ENCODE measurements around the gene SCFD1.
"Not testable (repeated sequence)": the region's sequence is repeated elsewhere in the genome, so short reads cannot be mapped to it uniquely, and the experiment has no call there.

SCFD1 gene

DNA sequence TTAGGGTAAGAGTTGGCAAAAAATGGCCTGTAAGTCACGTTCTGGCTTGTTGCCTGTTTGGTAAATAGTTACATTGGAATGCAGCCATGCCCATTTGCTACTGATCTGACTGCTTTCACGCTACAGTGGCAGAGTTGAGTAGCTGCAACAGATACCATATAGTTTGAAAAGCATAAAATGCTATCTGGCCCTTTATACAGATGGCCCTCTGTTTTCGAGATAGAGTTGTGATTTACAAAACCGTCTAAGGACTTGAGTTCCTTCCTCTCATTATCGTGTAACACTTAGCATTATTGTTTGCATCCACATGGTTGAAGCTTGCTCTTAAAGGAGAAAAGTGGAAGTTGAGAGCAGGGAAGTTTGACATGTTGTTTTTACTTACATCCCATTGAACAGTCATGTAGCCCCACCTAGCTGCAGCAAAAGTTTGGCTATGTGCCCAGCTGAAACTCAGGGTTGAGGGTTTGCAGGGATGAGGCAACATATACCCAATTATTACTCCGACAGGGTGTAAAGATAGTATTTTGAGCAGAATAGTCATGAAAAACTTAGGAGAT lies 11.3 kb upstream of the SCFD1 start:
- DNase-seq (ENCODE audit: low spot score): no peak

DNA sequence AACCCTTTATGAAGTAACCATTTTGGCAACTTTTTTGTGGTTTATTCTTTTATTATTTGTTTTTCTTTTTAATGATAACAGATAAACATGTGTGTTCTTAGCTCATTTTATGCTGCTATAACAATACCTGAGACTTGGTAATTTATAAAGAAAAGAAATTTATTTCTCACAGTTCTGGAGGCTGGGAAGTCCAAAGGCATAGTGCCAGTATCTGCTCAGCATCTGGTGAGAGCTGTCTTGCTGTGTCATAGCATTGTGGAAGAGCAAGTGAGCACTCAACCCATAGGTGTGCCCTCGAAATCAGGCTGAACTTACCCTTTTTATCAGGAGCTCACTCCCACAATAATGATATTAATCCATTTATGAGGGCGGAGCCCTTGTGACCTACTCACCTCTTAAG lies 8.0 kb upstream of the SCFD1 start:
- no peak for DNase-seq (ENCODE audit: low spot score)

DNA sequence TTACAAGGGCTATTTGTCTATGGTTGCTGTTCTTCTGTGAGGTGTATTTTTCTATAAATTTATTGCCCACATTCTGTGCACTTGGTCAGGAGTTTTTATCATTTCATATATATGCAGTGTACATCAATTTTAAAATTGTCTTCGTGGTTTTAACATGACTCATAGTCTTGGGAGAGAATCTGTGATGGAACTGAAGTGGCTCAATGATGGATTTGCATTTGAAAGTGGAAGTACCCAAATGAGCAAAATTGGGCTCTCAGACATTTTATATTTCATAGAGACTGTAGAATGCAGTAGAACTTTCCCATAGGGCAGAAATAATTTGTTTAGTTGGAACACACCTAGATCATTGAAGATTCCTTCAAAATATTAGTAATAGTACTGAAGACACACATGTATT lies 1.9 kb upstream of the SCFD1 start:
- DNase-seq (ENCODE audit: low spot score): no peak

DNA sequence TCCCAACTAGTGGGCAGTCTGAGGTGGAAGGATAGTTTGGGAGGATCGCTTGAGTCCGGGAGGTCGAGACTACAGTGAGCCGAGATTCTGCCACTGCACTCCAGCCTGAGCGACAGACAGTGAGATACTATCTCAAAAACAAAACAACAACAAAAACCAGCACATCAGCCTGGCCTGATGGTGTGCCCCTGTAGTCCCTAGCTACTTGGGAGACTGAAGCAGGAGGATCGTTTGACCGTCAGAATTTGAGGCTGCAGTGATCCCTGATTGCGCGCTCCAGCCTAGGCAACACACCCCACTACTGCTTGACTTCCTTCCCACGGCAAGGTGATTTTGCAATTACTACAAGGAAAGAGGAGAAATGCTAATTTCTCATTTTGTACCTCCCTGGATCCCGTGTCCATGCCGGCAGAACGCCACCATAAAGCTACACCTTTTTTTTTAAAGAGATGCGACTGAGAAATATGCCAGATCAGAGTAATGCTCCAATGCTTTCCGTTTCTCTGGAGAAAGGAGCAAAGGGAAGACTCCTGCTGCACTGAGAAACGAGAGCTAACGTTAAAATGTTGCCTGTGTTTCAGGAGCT lies 672 bp upstream of the SCFD1 start:
- DNase-seq (ENCODE audit: low spot score): peak; percentile 50

DNA sequence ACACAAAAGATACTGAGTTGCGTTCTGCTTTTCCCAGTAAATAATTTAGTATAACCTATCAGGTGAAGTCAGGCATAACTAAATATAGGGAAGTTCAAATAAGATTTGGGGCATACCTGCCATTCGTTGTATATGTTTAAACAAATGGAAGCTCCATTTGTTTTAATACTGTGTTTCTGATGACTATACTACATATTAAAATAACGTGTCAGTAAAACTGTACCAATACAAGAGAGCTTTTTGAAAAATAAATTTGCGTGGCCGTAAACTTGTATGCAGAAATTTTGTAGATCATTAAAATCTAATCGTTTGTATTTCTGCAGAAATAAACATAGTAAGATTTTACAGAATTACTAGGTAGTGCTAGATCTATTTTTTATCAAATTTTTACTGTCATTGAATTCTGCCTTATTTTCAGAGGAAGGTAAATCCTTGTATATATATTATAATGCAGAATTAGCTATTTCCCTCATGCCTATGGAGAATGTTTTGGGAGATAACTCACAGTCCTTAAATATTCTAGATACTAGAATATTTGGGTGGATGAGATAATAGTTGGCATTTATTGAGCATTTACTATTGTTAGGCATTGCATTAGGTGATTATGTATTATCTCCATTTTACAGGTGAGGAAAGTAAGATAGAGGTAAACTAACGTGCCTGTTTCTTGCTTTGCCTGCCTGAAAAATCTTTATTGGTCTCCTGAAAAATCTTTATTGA lies 1.5 kb downstream of the SCFD1 start:
- DNase-seq (ENCODE audit: low spot score): no peak

DNA sequence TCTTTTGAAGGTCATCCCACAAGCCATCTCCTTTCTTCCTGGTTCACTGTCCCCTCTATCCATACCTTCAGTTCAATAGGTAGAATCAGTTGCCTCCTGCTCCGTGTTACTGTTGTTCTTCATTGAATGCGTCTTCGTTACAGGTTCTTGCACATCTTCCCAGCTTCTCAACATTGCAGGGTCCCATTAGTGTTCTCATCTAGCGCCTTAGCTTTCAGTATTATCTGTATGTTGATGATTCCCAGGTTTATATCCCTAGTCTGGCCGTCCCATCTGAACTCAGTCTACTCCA lies 2.0 kb downstream of the SCFD1 start:
- no peak for DNase-seq (ENCODE audit: low spot score)

DNA sequence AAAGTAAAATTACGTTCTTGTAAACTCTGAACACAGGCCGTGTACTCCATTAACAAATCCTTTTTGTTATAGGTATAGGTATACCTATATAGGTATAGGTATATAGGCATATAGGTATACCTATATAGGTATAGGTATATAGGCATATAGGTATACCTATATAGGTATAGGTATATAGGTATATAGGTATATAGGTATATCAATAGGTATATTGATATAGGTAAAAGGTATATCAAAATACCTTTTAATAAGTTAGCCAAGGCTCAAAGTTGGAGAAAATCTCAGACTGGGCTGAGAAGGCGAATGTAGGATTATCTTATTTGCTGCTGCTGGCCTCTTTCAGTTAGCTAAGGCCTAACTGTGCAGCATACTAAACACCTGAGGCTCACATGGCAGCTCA lies 3.4 kb downstream of the SCFD1 start:
- no peak for DNase-seq (ENCODE audit: low spot score)

DNA sequence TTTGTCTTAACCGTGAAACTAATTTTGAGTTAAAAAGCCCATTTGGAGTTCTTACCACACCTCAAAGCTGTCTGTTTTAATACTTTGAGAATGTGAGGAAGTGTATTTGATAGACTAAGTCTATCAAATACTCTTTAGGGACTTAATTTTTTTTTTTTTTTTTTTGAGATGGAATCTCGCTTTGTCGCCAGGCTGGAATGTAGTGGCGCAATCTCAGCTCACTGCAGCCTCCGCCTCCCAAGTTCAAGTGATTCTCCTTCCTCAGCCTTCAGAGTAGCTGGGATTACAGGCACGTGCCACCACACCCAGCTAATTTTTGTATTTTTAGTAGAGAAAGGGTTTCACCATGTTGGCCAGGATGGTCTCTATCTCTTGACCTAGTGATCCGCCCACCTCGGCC lies 7.3 kb downstream of the SCFD1 start:
- not testable (repeated sequence) for DNase-seq (ENCODE audit: low spot score)

DNA sequence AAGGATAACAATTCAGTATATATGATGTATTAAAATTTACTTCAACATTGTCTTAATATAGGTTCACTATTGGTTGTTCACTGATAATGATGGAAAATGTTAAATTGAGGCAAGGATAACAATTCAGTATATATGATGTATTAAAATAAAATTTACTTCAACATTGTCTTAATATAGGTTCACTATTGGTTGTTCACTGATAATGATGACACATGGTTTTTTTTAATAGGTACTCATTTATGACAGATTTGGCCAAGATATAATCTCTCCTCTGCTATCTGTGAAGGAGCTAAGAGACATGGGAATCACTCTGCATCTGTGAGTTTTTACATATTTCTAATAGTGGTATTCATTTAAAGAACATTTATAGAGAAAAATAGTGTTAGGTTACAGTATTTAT lies 8.1 kb downstream of the SCFD1 start:
- DNase-seq (ENCODE audit: low spot score): no peak

DNA sequence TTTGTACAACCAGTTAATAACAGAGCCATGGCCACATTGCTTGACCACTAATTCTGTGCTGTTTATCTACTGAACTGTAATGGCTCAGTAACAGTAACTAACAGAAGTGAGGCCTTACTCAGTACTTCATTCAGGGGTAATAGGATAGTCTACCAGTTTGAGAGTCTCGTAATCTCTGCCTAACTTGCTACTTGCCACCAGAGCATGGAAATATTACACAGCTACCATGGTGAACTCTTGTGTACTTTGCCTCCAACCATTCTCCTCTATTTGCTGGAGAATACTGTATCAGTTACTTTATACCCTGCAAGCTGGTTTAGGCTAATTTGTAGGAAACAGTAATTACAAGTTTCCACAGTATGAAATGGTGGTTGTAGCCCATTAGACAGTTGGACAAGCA lies 10.6 kb downstream of the SCFD1 start:
- DNase-seq (ENCODE audit: low spot score): no peak

DNA sequence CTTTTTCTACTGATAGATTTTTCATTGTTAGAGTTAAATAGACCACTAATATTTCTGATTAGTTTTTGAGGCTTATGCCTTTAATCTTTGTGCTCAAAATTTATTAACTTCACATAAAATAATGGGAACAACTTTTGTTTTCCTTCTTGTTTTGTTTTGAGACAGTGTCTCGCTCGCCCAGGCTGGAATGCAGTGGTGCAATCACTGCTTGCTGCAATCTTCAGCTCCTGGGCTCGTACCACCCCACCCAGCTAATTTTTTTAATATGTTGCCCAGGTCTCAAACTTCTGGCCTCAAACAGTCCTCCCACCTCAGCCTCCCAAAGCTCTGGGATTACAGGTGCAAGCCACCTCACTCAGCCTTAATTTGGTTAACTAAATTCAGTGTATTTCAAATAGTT lies 16.8 kb downstream of the SCFD1 start:
- no peak for DNase-seq (ENCODE audit: low spot score)

DNA sequence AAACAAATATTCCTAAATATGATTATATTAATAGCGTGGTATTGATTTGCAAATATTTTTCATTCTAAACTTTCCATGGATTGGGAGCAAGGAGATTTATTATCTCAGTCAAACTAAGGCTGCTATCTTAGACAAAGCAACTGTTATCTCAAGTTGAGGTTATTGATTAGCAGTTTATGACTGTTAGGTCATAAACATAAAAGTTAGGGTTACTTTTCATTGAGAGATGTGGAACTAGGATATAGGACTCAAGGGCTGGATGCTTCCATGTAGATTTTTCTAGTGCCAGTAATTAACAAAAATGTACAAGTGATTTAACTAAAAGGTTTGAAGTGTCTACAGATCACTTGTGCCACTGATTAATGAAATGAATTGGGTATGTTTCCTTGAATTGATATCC lies 19.1 kb downstream of the SCFD1 start:
- DNase-seq (ENCODE audit: low spot score): no peak

DNA sequence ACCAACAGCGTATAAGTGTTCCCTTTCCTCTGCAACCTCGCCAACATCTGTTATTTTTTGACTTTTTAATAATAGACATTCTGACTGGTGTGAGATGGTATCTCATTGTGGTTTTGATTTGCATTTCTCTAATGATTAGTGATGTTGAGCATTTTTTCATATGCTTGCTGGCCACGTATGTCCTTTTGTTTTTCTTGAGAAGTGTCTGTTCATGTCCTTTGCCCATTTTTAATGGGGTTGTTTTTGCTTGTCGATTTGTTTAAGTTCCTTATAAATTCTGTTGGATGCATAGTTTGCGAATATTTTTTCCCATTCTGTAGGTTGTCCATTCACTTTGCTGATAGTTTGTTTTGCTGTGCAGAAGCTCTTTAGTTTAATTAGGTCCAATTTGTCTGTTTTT lies 22.3 kb downstream of the SCFD1 start:
- not testable (repeated sequence) for DNase-seq (ENCODE audit: low spot score)

DNA sequence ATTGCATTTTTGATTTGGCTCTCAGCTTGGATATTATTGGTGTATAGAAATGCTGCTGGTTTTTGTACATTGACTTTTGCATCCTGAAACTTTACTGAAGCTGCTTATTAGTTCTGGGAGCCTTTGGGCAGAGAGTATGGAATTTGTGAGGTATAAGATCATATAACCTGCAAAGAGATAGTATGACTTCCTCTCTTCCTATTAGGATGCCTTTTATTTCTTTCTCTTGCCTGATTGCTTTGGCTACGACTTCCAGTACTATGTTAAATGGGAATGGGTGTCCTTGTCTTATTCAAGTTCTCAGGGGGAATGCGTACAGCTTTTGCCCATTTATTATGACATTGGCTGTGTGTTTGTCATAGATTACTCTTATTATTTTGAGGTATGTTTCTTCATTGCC lies 23.5 kb downstream of the SCFD1 start:
- DNase-seq (ENCODE audit: low spot score): no peak

DNA sequence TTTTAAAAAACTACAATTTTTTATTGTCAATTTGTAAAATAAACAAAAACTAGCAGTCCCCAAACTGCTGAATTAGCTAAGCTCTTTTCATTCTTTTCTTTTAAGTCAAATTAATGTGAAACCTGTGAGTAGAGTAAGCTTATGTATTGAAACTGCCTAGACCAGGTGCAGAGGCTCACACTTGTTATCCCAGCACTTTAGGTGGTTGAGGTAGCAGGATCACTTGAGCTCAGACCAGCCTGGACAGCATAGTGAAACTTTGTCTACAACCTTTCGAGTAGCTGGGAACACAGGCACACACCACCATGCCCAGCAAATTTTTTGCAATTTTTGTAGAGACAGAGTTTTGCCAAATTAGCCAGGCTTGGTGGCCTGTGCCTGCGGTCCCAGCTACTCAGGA lies 26.4 kb downstream of the SCFD1 start:
- DNase-seq (ENCODE audit: low spot score): no peak

DNA sequence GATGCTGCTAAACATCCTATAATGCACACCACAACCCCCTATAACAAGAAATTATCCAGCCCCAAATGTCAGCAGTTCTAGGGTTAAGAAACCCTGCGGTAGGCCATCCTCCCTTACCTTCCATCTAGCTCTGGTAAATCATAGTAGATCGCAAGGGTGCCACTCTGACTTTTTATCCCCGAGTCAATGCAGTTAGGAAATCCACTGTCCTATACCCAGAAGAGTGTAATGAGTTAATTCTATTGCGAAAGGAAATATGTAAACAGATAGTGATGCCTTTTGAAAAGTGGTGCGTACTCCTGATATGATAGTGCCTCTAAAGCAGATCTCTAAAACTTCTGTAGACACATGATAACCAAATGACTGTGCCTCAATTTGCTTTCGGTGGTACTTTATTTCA lies 29.8 kb downstream of the SCFD1 start:
- no peak for DNase-seq (ENCODE audit: low spot score)

DNA sequence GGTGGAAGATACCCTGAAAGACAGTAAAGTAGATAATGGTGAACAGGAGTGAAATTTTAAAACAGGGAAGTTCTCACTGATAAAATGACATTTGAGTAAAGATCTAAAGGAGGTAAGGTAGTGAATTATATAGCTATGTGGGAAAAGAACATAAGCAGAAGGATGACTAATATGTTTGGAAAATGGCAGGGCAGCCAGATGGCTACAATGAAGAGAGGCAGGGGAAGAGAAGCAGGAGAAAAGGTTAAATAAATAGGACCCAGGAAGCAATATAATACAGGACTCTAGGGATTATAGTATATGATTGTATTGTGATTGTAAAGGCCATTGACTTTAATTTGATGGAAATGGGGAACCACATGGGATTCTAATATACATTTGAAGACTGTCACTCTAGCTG lies 33.0 kb downstream of the SCFD1 start:
- DNase-seq (ENCODE audit: low spot score): no peak

DNA sequence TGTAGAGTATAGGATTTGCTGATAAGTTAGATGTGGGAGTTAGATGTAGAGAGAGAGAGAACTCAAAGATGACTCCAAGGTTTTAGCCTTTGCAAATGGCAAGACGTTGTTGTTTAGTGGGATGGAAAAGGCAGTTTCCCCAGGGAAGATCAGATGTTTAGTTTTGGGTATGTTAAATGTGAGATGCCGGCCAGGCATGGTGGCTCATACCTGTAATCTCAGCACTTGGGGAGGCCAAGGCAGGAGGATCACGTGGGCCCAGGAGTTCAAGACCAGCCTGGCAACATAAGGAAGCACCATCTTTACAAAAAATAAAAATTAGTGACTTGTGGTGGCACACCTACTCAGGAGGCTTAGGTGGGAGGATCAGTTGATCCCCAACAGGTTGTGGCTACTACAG lies 33.5 kb downstream of the SCFD1 start:
- no peak for DNase-seq (ENCODE audit: low spot score)

DNA sequence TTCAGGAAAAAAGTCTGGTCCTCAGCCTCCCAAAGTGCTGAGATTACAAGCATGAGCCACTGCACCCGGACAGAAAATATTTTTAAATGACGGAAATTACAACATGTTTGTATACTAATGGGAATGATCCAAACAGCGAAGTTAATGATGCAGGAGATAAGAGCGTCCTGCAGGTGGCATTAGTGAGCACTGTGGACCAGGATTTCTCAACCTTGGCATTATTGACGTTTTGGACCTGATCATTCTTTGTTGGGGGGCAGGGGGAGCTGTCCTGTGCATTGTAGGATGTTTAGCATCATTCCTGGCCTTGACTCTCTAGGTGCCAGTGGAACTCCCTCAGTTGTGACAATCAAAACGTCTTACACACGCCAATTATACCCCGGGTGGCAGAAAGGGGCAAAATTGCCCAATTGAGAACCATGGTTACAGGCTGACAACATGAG lies 34.1 kb downstream of the SCFD1 start:
- no peak for DNase-seq (ENCODE audit: low spot score)

DNA sequence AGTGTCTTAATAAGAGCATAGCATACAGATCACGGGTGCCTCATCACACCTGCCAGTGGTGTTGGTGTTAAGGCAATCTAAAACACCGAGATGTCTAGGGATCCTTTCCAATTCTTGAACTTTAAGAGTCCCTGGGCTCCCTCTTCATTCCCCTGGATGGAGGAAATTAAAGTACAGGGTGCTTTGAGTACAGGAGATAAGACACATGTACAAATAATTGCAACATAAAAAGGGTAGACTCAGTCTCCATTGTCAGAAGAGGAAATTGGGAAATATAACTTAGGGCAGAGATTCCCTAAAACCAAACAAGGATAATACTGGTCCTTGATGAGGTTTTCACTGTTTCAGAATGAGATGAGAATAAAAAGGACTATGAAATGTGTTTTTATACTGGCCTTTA lies 34.9 kb downstream of the SCFD1 start:
- no peak for DNase-seq (ENCODE audit: low spot score)

DNA sequence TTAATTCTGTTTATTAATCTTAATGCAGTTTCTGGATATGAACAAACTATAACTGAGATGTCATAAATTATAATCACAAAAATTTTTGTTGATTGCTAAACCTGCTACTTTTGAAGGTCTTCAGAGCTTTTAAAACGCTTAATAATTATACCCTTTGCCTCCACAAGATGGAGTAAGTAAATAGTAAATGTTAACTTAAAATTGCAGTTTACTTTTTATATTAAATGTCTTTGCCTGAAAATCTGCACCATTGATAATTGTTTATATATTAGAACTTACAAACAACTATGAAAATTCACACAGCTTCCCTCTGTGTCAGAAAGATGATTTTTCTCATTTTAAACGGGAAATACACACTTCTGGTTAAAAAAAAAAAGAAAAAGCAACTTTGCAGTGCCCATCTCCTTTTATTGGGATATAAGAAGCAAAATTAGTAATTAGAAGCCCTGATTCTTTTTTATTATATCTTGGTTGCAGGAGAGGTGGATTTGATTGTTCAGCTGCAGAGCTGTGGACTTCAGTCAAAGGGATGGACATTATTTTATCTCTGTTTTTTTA lies 35.6 kb downstream of the SCFD1 start:
- DNase-seq (ENCODE audit: low spot score): no peak

DNA sequence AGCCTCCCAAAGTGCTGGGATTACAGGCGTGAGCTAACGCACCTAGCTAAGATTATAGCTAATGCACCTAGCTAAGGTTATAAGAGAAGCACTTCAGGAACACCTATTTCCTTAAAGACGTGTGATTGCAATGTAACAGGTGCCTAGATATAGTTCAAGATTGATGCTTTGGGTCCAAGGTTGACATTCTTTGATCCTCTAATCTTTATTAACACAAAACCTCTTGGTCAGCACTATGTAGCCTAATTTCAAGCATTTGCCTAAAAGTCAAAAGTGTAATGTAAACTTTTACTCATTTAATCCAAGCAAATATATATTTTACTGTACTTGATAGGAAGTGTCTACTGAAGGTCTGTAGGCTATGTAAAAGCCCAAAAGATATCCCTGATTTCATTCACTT lies 36.5 kb downstream of the SCFD1 start:
- DNase-seq (ENCODE audit: low spot score): no peak

DNA sequence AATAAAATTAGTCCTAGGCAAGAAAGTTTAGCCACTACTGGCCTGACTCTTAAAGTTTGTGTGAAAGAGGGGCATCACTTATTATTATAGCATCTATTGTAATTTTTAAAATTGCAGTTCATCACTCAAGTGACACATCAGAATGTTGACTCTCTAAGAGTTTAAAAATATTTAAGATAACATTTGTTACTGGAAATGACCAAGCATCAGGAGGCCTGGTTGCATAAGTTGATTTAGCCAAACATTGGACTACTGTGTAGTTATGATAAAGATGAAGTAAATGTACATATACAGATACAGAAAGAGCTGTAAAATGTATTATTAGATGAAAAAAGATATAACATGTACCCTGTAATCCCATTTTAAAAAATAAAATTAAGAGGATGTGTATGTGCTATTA lies 47.5 kb downstream of the SCFD1 start:
- DNase-seq (ENCODE audit: low spot score): no peak

DNA sequence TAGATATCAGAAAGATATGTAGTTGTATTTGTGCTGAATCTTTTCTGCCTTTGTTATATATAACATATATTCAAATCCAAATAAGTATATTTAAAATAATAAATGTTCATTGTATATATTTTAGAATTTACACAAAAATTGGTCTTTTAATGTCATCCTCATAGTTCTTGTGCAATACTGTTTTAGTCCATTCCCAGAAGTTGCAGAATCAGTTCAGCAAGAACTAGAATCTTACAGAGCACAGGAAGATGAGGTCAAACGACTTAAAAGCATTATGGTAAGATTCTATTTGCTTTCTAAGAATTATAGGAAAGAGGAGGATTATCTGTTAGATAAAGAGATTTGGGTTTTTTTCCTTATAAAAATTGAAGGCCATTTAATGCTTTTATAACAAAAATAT lies 51.0 kb downstream of the SCFD1 start:
- DNase-seq (ENCODE audit: low spot score): no peak

All from ecto neural progenitor cell (in vitro differentiated cells).